Measurements from ENCODE around the gene SOX8.

The SOX8 gene

GRCh38 chr16:1003391-1004347 is 22.1 kb downstream of the SOX8 start:
- TF ChIP-seq CTCF (IDR thresholded peaks at IDR 0.05; ENCODE audit: borderline replicate concordance, control extremely low read depth, extremely low read depth, insufficient read depth, missing control alignments) = no peak
- no peak for DNase-seq (ENCODE audit: low spot score)

GRCh38 chr16:1005286-1005685 is 23.7 kb downstream of the SOX8 start:
- in situ Hi-C loops (cut with MboI; ENCODE audit: low sequenced_read_pairs, unreplicated experiment) = no loop called here
- no peak for DNase-seq (ENCODE audit: low spot score)
- TF ChIP-seq CTCF (IDR thresholded peaks at IDR 0.05; ENCODE audit: borderline replicate concordance, control extremely low read depth, extremely low read depth, insufficient read depth, missing control alignments) = no peak

More at GRCh38 chr16:1003391-1004347, 22.1 kb downstream of the SOX8 start:
- in situ Hi-C loops (cut with MboI; ENCODE audit: low sequenced_read_pairs, unreplicated experiment) = no loop called here

GRCh38 chr16:1006781-1007180 is 25.2 kb downstream of the SOX8 start:
- DNase-seq (ENCODE audit: low spot score) = no peak
- in situ Hi-C loops (cut with MboI; ENCODE audit: low sequenced_read_pairs, unreplicated experiment) = no loop called here
- TF ChIP-seq CTCF (IDR thresholded peaks at IDR 0.05; ENCODE audit: borderline replicate concordance, control extremely low read depth, extremely low read depth, insufficient read depth, missing control alignments) = no peak

DNA sequence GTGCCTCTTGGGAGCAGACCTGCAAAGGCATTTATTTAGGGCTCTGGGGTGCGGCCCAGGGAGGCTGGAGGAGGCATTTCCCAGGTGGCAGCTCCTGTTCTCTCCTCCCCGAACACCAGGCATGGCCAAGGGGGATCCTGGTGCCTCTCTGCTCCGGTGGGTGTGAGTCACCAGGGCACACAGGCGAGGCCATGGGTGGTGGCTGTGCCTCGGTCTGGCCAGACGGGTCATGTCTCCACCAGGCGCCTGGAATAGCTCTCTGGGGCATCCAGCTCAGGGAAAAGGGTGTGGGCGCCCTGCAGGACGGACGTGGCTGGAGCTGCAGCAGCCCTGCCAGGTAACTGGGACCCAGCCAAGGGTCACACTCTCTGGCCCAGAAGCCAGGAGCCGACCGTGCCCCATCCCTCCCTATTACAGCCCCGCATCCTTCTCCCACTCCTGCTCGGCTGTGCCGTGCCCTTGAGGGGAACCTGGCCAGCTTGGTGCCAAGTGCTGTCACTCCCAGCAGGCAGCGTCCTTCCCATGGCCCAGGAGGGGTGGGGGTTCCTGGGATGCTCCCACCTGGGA is 25.8 kb downstream of the SOX8 start:
- no peak for DNase-seq (ENCODE audit: low spot score)
- in situ Hi-C loops (cut with MboI; ENCODE audit: low sequenced_read_pairs, unreplicated experiment) = no loop called here
- TF ChIP-seq CTCF (IDR thresholded peaks at IDR 0.05; ENCODE audit: borderline replicate concordance, control extremely low read depth, extremely low read depth, insufficient read depth, missing control alignments) = no peak

DNA sequence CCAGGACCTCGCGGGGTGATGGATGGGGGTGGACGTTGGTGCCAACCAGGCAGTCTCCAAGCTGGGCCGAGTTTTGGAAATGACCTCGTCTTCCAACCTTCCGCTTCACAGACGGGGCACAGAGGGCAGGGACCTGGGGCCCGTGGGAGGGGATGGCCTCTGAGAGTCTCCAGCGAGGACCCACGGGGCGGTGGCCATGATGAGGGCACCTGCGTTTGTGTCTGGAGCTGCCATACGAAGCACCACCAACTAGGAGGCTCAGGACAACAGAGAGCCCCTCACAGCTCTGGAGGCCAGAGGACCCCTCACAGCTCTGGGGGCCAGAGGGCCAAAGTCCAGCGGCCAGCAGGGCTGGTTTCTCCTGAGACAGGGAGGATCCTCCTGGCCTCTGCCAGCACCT is 26.5 kb downstream of the SOX8 start:
- DNase-seq (ENCODE audit: low spot score) = no peak
- TF ChIP-seq CTCF (IDR thresholded peaks at IDR 0.05; ENCODE audit: borderline replicate concordance, control extremely low read depth, extremely low read depth, insufficient read depth, missing control alignments) = no peak
- in situ Hi-C loops (cut with MboI; ENCODE audit: low sequenced_read_pairs, unreplicated experiment) = no loop called here

DNA sequence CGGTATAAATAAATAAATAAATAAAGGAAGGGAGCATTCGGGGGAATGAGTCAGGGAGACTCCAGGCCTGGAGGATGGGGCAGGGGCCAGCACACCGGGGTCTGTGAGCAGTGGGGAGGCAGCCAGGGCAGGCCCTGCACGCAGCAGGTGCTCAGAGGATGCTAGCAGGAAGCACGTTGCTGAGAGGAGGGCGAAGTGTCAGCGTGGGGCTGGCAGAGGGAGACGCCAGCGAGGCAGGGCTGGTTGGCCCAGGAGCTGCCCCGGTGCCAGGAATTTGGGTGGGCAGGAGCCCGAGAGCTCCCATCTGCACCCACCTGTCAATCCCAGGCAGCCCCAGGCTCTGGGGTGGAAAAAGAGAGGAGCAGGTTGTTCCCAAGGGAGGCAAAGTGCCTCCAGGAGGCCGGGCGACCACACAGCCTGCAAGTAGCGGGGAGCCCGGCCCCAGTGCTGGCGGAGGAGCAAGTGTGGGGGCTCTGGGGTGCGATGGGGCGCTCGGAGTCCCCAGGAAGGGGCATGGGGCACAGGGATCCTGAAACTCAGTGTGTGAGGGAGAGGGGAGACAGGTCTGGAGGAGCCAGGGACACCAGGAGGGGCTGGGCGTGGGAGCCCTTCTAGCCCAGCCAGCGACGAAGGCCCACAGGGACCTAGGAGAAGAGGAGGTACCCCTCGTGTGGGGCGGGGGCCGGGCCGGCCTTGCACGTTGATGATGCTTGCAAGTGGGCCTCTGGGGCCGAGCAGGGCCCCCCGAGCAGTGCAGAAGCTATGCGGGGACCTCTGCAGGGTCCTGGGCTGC is 28.0 kb downstream of the SOX8 start:
- no peak for TF ChIP-seq CTCF (IDR thresholded peaks at IDR 0.05; ENCODE audit: borderline replicate concordance, control extremely low read depth, extremely low read depth, insufficient read depth, missing control alignments)
- in situ Hi-C loops (cut with MboI; ENCODE audit: low sequenced_read_pairs, unreplicated experiment) = no loop called here
- DNase-seq (ENCODE audit: low spot score) = no peak

Measured in GM13976 (cell line).